GM18517 (cell line): ENCODE results near the gene NSFL1C.
"Not testable (repeated sequence)": the region's sequence is repeated elsewhere in the genome, so short reads cannot be mapped to it uniquely, and the experiment has no call there.

ENCODE experiments used
- ATAC-seq: cut with Tn5 transposase; IDR thresholded peaks from one replicate; pipeline ENCODE4 v1.9.1; 2021; ENCODE audit warnings: mild to moderate bottlenecking, moderate library complexity; ENCODE audit not compliant: unreplicated experiment

Gene NSFL1C

GRCh38 chr20:1466211-1467081, at the start of gene NSFL1C:
Gene NSFL1C (minus strand): TSS chr20:1466849. CDS start chr20:1466824, 25 bp downstream.
- ATAC-seq, result peak; percentile 81

- ATAC-seq, result no peak
Observed at GRCh38 chr20:1513801-1514200, 47.2 kb upstream of the NSFL1C start.

DNA sequence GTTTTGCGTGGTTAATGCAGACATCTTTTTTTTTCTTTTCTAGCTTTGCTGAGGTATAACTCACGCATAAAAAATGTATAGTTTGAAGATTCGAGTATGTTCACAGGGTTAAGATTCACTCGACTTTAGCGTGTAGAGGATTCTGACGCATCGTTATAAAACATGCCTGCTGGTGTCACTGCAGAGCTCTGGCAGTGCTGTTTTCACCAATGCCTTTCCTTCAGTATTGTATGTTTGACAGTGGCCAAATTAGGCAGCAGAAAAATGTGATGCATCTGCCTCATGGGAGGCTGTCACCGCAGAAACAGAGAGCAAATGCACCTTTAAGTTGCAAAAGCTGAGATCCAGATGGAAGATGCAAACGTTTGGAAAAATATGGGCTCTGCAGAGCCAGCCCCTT, 42.6 kb upstream of the NSFL1C start:
- no peak for ATAC-seq

DNA sequence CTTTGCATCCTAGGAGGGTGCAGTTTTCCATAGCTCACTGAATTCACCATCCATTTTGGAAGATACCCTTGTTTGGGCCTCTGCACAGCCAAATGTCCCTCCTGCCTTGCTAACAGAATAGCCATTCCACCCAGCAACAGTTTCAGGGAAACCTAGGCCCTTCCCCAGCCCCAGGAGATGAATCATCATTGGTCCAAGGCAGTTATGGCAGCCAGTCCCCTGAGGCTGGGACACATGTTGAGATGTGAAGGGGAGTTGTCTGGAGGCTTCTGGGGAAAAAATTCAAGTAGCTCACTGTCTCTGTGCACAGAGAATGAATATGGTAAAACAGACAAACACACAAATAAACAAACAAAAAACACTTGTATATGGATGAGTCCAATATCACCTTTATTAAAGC, 41.9 kb upstream of the NSFL1C start:
- ATAC-seq, result no peak

- ATAC-seq, result no peak
Observed at GRCh38 chr20:1507276-1507675, 40.6 kb upstream of the NSFL1C start.

GRCh38 chr20:1505871-1506270, 39.2 kb upstream of the NSFL1C start:
- ATAC-seq, result no peak

- no peak for ATAC-seq
Observed at GRCh38 chr20:1505361-1505760, 38.7 kb upstream of the NSFL1C start.

- ATAC-seq, result peak; percentile 90
Observed at GRCh38 chr20:1503564-1504227, 37.0 kb upstream of the NSFL1C start.

DNA sequence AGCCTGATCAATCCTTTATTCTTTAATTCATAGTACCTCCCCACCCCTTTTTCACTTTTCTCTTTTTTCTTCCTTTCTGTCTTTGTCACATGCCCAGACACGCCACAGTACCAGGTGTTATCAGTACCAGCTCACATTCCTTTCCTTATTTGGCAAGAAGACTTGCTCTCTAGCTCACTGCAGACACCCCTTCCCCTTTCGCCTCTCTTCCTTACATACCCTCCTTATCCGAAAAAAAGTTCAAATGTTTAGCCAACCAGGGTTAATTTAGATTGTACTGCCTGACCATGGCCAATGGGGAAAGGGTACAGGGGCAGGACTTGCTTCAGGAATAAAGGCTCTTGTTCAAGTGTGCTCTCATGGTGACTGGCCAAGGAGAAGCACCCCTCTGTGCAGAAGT, 33.8 kb upstream of the NSFL1C start:
- ATAC-seq, result no peak

DNA sequence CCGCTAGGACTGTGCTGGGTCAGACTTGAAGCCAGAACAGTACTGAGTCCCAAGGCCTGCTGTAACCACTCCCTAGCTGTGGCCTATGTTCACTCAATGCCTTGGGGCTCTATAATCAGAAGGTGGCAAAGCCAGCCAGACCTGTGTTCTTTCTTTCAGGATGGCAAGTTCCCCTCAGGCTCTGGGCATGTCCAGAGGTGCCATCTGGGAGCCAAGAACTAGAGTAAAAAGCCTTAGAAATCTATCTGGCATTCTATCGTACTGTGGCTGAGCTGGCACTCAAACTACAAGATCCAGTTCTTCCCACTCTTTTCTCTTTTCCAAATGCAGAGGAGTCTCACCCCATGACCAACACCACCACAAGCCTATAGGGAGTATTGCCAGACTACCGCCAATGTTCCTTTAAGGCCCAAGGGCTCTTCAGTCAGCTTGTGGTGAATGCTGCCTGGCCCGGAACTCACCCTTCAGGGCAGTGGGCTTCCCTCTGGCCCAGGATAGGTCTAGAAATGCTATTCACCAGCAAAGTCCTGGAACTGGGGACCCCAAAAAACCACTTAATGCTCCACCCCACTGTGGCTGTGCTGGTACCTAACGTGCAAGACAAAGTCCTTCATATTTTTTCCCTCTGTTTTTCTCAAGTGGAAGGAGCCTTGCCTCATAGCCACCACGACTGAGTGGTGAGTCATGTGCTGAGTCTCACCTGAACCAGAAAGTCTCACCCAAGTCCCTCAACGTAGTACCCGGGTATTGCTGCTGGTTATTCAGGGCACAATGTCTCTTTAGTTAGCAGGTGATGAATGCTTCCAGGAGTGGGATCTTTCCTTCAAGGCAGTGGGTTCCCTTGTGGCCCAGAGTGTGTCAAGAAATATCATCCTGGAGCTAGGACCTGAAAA, 33.1 kb upstream of the NSFL1C start:
- no peak for ATAC-seq

DNA sequence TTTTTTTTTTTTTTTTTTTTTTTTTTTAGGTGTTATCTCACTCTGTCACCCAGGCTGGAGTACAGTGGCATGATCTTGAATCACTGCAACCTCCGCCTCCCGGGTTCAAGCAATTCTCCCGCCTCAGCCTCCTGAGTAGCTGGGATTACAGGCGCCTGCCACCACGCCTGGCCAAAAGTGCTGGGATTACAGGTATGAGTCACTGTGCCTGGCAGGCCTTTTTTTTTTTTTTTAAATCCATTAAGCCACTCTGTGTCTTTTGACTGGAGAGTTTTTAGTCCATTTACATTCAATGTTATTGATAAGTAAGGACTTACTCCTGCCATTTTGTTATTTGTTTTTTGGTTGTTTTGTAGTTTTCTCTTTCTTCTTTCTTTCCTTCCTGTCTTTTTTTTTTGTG, 30.7 kb upstream of the NSFL1C start:
- not testable (repeated sequence) for ATAC-seq

DNA sequence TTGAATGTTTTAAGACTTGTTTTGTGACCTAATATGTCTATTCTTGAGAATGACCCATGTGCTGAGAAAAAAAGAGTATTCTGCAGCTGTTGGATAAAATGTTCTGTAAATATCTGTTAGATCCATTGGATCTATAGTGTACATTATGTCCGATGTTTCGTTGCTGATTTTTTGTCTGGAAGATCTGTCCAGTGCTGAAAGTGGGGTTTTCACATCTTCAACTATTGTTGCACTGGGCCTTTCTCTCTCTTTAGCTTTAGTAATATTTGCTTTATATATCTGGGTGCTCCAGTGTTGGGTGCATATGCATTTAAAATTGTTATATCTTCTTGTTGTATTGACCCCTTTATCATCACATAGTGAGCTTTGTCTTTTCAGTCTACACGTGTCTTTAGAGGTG, 30.3 kb upstream of the NSFL1C start:
- no peak for ATAC-seq

DNA sequence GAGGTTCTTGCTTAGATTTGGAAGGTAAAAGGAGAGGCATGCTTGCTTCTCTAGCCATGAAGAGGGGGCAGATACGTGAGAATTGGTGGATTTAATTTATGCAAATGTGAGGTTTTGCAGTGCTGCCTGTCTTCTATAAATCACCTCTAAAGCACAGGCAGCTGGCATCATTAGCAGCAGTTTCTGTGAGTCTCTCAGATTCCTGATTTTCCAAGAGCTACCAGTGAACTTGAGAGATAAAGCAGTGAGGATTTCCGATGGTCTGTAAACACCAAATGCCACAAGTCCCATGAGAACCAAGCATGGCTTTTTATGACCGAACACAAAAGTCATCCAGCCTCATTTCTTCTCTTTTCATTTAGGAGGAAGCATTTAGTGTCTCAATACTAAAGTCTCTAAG, 27.8 kb upstream of the NSFL1C start:
- ATAC-seq, result no peak

GRCh38 chr20:1493536-1493935, 26.9 kb upstream of the NSFL1C start:
- no peak for ATAC-seq

DNA sequence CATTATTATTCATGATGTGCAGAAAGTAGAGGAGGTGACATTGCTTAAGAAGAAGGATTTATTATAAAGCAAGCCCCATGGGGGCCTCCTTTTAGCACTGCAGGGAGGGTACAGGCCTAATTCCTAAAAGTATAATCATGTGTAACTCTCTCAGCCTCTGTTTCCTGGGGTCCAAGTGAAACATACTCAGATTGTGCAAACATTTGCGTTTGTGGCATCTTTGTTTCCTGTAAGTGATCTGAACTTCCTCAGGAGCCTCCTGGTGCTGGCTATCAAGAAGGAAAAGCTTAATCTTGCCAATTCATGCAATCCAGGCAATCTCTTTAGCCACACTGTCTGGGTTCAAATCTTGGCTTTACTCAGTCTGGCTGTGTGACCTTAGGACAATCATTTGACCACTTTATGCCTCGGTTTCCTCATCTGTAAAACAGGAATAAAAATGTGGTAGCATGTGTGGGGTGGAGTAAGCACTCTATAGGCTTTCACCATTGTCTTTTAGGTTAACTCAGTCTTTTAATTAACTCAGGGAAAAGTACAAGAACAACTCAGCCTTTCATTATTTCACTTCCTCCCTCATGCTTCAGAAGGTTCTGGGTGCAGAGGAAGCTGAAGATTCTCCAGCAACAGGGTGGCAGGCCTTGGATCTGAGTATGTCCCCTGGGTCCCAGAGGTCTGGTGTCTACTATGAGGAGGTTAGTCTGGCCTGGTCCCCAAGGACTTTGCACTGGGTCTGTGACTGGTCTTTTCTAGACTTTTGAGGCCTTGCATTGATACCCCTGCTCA, 25.4 kb upstream of the NSFL1C start:
- ATAC-seq, result no peak

GRCh38 chr20:1491281-1491840, 24.7 kb upstream of the NSFL1C start, which contains the start of gene SIRPB2:
Gene SIRPB2 (minus strand): TSS chr20:1491420. CDS start chr20:1491359, 61 bp downstream.
- no peak for ATAC-seq

DNA sequence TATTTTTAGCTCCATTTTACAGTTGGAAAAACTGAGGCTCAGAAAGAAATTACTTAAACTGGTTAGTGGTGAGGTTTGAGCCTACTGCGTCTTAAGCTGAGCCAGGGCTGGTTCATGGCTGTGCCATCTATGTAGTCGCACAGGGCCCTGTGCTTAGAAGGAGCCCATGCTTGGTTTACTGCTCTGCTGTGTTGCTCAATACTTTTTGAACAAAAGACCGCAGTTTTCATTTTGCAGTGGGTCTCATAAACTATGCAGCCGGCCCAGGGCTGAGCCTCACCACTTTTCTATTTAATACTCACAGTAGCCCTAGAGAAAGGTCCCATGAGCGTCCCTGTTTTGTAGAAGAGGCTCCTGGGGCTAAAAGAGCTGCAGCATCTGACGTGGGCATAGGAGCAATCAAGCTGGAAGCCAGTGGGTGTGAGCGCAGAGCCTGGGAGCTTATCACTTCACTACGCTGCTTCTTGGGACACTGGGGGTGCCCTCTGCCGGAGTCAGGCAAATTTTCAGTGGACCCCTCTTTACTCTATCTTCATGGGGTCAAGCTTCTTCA, 24.1 kb upstream of the NSFL1C start:
- ATAC-seq, result no peak

- no peak for ATAC-seq
Observed at GRCh38 chr20:1489764-1490436, 23.3 kb upstream of the NSFL1C start.

GRCh38 chr20:1489325-1489724, 22.7 kb upstream of the NSFL1C start:
- no peak for ATAC-seq
